Measurements from ENCODE around the gene JARID2. TPM values are rescaled to one million over a fixed set of nuclear protein-coding genes. Genes with fewer than 3 reads are reported as not detected.

JARID2 gene
- polyA plus RNA-seq, 3 donors, result 2.0 to 7.0 (median 3.8) TPM

GRCh38 chr6:15257357-15258132, 11.7 kb downstream of the JARID2 start:
- H3K27ac ChIP-seq (ENCODE audit: low read depth, low read length), result no peak overlapping the region
- 82 to 87% (median 85%) methylated on average over 8 of the region's 8 CpGs for WGBS, 3 donors

GRCh38 chr6:15259766-15260098, 13.9 kb downstream of the JARID2 start:
- 35 to 79% (median 57%) methylated on average over 1 of the region's 1 CpG for WGBS, 3 donors
- no peak overlapping the region for H3K27ac ChIP-seq (ENCODE audit: low read depth, low read length)

- 48 to 65% (median 54%) methylated on average over 4 of the region's 4 CpGs for WGBS, 3 donors
- no peak overlapping the region for H3K27ac ChIP-seq (ENCODE audit: low read depth, low read length)
Observed at GRCh38 chr6:15260099-15260821, 14.4 kb downstream of the JARID2 start.

GRCh38 chr6:15263780-15264374, 18.0 kb downstream of the JARID2 start:
- WGBS, 3 donors, result 84 to 95% (median 91%) methylated on average over 13 of the region's 13 CpGs
- no peak overlapping the region for H3K27ac ChIP-seq (ENCODE audit: low read depth, low read length)

GRCh38 chr6:15264412-15264811, 18.5 kb downstream of the JARID2 start:
- WGBS, 3 donors, result 41 to 82% (median 82%) methylated on average over 3 of the region's 3 CpGs
- H3K27ac ChIP-seq (ENCODE audit: low read depth, low read length), result no peak overlapping the region

GRCh38 chr6:15264902-15265761, 19.3 kb downstream of the JARID2 start:
- 23 to 38% (median 25%) methylated on average over 7 of the region's 7 CpGs for WGBS, 3 donors
- no peak overlapping the region for H3K27ac ChIP-seq (ENCODE audit: low read depth, low read length)

GRCh38 chr6:15265787-15266186, 19.9 kb downstream of the JARID2 start:
- no peak overlapping the region for H3K27ac ChIP-seq (ENCODE audit: low read depth, low read length)
- 19 to 57% (median 28%) methylated on average over 5 of the region's 5 CpGs for WGBS, 3 donors

- no peak overlapping the region for H3K27ac ChIP-seq (ENCODE audit: low read depth, low read length)
- 41 to 67% (median 45%) methylated on average over 11 of the region's 11 CpGs for WGBS, 3 donors
Observed at GRCh38 chr6:15266423-15266996, 20.6 kb downstream of the JARID2 start.

GRCh38 chr6:15267221-15267620, 21.4 kb downstream of the JARID2 start:
- WGBS, 3 donors, result 79 to 98% (median 82%) methylated on average over 2 of the region's 2 CpGs
- H3K27ac ChIP-seq (ENCODE audit: low read depth, low read length), result no peak overlapping the region

GRCh38 chr6:15268137-15268908, 22.5 kb downstream of the JARID2 start:
- H3K27ac ChIP-seq (ENCODE audit: low read depth, low read length), result no peak overlapping the region
- 29 to 53% (median 30%) methylated on average over 10 of the region's 10 CpGs for WGBS, 3 donors

GRCh38 chr6:15269011-15269410, 23.1 kb downstream of the JARID2 start:
- H3K27ac ChIP-seq (ENCODE audit: low read depth, low read length), result no peak overlapping the region

GRCh38 chr6:15269619-15270018, 23.8 kb downstream of the JARID2 start:
- WGBS, 3 donors, result 79 to 96% (median 88%) methylated on average over 1 of the region's 1 CpG
- no peak overlapping the region for H3K27ac ChIP-seq (ENCODE audit: low read depth, low read length)

More at GRCh38 chr6:15269011-15269410, 23.1 kb downstream of the JARID2 start:
- WGBS, 3 donors, result 57 to 86% (median 59%) methylated on average over 4 of the region's 4 CpGs

GRCh38 chr6:15270402-15270801, 24.5 kb downstream of the JARID2 start:
- no peak overlapping the region for H3K27ac ChIP-seq (ENCODE audit: low read depth, low read length)
- 94 to 96% (median 95%) methylated on average over 2 of the region's 2 CpGs for WGBS, 3 donors

GRCh38 chr6:15272562-15272961, 26.7 kb downstream of the JARID2 start:
- 91 to 97% (median 97%) methylated on average over 1 of the region's 1 CpG for WGBS, 3 donors
- no peak overlapping the region for H3K27ac ChIP-seq (ENCODE audit: low read depth, low read length)

GRCh38 chr6:15274692-15275387, 29.0 kb downstream of the JARID2 start:
- WGBS, 3 donors, result 64 to 72% (median 67%) methylated on average over 2 of the region's 2 CpGs
- no peak overlapping the region for H3K27ac ChIP-seq (ENCODE audit: low read depth, low read length)

GRCh38 chr6:15276036-15276985, 30.4 kb downstream of the JARID2 start:
- WGBS, 3 donors, result 61 to 81% (median 70%) methylated on average over 7 of the region's 7 CpGs

More at GRCh38 chr6:15276036-15276985, 30.4 kb downstream of the JARID2 start:
- H3K27ac ChIP-seq (ENCODE audit: low read depth, low read length), result no peak overlapping the region

Data from adipose tissue (tissue), 3 donors.